NT2/D1 (cell line): ENCODE measurements around the gene DPP6.

ENCODE experiments used
- DNase-seq: peaks from one replicate; pipeline ENCODE4 v3.0.0-alpha.2; 2011; ENCODE audit warnings: low read depth, low spot score
- H3K27me3 ChIP-seq: 2 replicates; pipeline ENCODE4 v1.6.0; 2011; ENCODE audit warnings: mild to moderate bottlenecking; ENCODE audit not compliant: insufficient read length, insufficient read depth
- H3K36me3 ChIP-seq: 2 replicates; pipeline ENCODE4 v1.6.1; 2011; ENCODE audit warnings: mild to moderate bottlenecking, low read length, mixed read lengths; ENCODE audit not compliant: insufficient read depth, insufficient read length
- H3K4me1 ChIP-seq: 2 replicates; pipeline ENCODE4 v1.5.1; 2011; ENCODE audit not compliant: insufficient read depth, insufficient read length
- H3K4me3 ChIP-seq: 2 replicates; pipeline ENCODE4 v1.5.1; 2011; ENCODE audit warnings: low read depth; ENCODE audit not compliant: insufficient read length
- H3K9ac ChIP-seq: 2 replicates; pipeline ENCODE4 v1.6.0; 2011; ENCODE audit warnings: low read depth; ENCODE audit not compliant: insufficient read length
- H3K9me3 ChIP-seq: 2 replicates; pipeline ENCODE4 v1.5.1; 2011; ENCODE audit warnings: mild to moderate bottlenecking, low read length; ENCODE audit not compliant: insufficient read depth
- SUZ12 ChIP-seq: IDR thresholded peaks from 2 replicates; pipeline ENCODE4 v1.6.1; 2011; ENCODE audit not compliant: insufficient read length, insufficient read depth; ENCODE audit errors: extremely low read depth
- YY1 ChIP-seq: IDR thresholded peaks from 2 replicates; pipeline ENCODE4 v1.6.1; 2011; ENCODE audit not compliant: insufficient read length, insufficient read depth
- ZNF274 ChIP-seq: IDR thresholded peaks from 2 replicates; pipeline ENCODE4 v1.6.1; 2011; ENCODE audit warnings: mild to moderate bottlenecking, low read depth, low read length

The DPP6 gene

DNA sequence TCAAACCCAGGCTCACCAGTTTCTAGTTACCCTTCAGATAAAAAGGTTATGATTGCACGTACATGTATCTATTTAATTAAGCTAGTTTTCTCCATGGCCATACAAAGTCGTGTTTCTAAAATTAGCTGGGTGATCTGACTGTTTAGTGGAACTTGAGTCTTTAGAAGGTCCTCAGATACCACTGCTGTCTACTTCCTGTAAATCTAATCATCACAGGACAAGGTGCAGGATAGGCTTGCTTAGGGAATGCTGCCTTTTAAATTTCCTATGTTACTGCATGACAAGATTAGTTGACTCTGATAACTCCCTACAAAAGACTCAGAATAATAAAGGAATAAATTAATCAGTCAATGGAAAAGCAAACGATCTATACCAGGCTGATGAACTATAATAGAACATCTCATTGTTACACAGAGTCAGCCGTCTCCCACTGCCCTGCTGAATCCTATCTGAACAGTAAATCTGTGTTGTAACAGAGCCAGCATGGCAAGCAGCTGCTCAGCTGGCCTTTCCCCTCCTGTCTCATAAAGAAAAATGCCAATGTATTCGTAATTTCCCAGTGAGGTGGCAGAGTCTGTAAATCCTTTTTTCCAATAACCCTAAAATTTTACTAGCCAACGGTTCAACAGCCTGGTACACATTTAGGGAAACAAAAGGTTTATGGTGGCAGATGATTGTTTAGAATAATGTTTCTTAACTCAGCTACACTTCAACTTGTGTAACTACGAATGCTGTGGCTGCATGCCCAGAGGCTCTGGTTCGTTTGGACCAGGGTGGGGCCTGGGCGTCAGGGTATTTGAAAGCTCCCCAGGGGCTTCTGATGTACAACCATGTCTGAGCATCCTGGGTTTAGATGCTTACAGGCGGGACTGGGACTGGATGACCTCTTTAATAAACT lies 632.7 kb downstream of the DPP6 start:
- DNase-seq = no peak
- Histone ChIP-seq H3K4me1 (no peaks in the 10 kb centered on the region), H3K9me3 (no peaks in the 10 kb centered on the region)

DNA sequence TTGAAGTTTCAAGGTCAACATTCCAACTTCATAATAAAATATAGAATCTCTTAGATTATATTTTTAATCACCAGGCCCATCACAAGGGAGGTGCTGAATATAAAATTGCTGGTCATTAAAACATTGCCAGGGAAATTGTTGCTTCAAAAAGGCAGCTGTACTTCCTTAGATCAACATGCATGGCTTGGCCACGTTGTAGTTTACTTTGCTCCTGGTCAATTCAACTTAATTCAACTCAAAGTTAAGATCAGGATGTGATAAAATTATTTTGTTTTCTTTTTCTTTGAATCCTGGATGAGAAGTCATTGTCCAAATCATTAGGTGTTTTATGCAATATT lies 633.3 kb downstream of the DPP6 start:
- TF ChIP-seq YY1 (no peak), ZNF274 (no peak), SUZ12 (no peak)
- H3K4me1 ChIP-seq = no peaks in the 10 kb centered on the region

More for the DNA sequence above, 632.7 kb downstream of the DPP6 start:
- TF ChIP-seq ZNF274 = no peak
- no peak for TF ChIP-seq SUZ12
- no peak for TF ChIP-seq YY1
- no peaks in the 10 kb centered on the region for H3K27me3 ChIP-seq
- H3K9ac ChIP-seq = no peak overlapping the region
- H3K4me3 ChIP-seq = no peak overlapping the region
- no peaks in the 10 kb centered on the region for H3K36me3 ChIP-seq

DNA sequence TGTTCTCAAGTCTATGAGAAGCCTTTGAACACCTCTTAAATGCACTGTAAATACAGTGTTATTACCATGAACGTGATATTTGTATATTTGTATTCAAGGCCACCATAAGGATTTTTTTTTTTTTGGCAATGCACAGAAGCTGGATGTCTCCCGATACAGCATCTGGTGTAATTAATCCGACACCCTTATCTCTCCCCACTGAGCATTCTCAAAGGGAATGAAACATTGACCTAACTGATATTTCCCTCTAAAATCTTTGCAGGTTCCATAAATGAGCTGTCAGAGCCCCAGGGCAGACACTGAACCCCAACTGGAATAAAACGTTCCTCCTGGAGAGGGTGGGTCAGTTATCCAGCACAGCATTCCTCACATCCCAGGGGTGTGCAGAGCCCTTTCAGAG lies 634.1 kb downstream of the DPP6 start:
- Histone ChIP-seq H3K9ac (no peak overlapping the region), H3K36me3 (no peaks in the 10 kb centered on the region), H3K4me1 (no peaks in the 10 kb centered on the region), H3K9me3 (no peaks in the 10 kb centered on the region), H3K27me3 (no peaks in the 10 kb centered on the region), H3K4me3 (no peak overlapping the region)
- DNase-seq = no peak
- TF ChIP-seq SUZ12 = no peak
- no peak for TF ChIP-seq ZNF274
- TF ChIP-seq YY1 = no peak

More for the DNA sequence above, 633.3 kb downstream of the DPP6 start:
- no peak overlapping the region for H3K4me3 ChIP-seq
- no peak for DNase-seq
- no peaks in the 10 kb centered on the region for H3K27me3 ChIP-seq
- H3K9me3 ChIP-seq = no peaks in the 10 kb centered on the region
- H3K36me3 ChIP-seq = no peaks in the 10 kb centered on the region
- H3K9ac ChIP-seq = no peak overlapping the region

DNA sequence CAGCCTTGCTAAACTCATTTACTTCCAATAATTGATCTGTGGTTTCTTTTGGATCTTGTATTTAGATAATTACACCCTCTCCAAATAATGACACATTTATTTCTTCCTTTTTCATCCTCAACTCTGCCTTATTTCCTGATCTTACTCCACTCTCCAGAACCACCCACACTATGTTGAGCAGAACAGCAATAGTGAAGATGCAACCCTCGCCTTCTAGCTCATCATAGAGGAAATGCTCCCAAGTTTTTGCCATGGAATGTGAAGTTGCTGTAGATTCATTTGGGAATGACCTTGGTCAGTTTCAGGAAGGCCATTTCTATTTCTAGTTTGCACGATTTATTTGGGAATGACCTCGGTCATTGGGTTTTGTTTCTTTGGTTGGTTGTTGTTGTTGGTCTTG lies 636.8 kb downstream of the DPP6 start:
- no peaks in the 10 kb centered on the region for H3K36me3 ChIP-seq
- no peak for DNase-seq
- H3K27me3 ChIP-seq = no peaks in the 10 kb centered on the region
- no peak overlapping the region for H3K9ac ChIP-seq
- no peak overlapping the region for H3K4me3 ChIP-seq
- H3K9me3 ChIP-seq = no peaks in the 10 kb centered on the region
- TF ChIP-seq YY1 = no peak
- H3K4me1 ChIP-seq = no peaks in the 10 kb centered on the region

DNA sequence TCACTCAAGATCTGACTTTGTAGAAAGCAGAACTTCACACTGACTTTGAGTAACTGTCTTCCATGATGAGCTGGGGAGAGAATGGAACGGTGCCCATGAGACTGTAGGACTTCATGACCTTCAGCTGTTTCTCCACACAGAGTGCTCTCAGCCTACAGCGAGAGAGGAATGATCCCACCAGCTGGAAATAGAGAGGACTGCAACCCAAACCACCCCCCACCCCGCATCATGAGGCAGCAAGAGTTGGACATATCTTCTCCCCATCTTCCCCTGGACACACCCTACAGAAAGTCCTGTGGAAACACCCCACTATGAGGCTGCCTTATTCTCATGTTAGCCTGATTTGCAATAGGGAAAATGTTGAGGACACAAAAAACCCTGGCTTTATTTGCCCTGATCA lies 638.2 kb downstream of the DPP6 start:
- no peak overlapping the region for H3K4me3 ChIP-seq
- H3K4me1 ChIP-seq = no peaks in the 10 kb centered on the region
- TF ChIP-seq SUZ12 (no peak), YY1 (no peak), ZNF274 (no peak)
- no peaks in the 10 kb centered on the region for H3K36me3 ChIP-seq
- no peaks in the 10 kb centered on the region for H3K27me3 ChIP-seq
- no peak for DNase-seq
- no peak overlapping the region for H3K9ac ChIP-seq
- H3K9me3 ChIP-seq = no peaks in the 10 kb centered on the region

DNA sequence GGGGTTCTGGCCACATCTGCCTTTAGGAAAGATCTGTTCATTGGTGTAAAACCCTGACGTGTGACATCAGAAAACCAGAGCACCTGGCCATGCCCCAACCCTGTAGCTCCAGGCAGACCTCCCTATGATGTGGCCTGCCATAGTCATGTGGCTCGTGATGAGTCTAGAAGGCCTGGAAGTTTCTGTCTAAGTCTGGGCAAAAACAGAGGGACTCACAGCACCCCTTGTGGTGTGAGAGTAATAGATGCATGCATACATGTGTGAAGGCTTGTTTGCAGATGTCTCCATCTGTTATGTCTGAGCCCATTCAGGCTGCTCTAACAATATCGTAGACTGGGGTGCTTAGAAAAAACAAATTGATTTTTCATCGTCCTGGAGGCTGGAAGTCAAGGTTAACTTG lies 641.5 kb downstream of the DPP6 start:
- Histone ChIP-seq H3K36me3 (no peaks in the 10 kb centered on the region), H3K9me3 (no peaks in the 10 kb centered on the region; the same call in 1 of the 2 replicates), H3K4me3 (no peak overlapping the region), H3K4me1 (peaks cover 2% of the 10 kb centered on the region), H3K27me3 (no peaks in the 10 kb centered on the region), H3K9ac (no peak overlapping the region)
- TF ChIP-seq ZNF274 (no peak), YY1 (no peak), SUZ12 (no peak)
- no peak for DNase-seq

DNA sequence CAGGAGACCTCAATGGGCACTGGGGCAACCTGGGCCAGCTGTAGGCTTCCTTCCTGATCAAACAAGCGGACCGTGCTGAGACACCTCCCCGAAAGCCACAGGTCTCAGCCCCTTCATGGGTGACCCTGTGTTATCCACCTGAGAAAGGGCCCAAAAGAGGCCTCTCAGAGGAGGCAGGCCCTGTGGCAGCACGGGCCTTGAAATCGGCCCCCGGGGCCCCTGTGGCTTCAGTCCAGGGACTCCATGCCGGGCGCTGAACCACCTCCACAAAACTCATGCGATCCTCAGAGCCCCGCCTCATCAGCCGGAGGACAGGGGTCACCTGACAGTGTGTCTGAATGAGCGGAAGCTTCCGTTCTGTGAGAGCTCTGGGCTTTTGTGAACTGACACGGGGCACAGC lies 643.6 kb downstream of the DPP6 start:
- H3K9me3 ChIP-seq = no peaks in the 10 kb centered on the region; the same call in 1 of the 2 replicates
- no peaks in the 10 kb centered on the region for H3K27me3 ChIP-seq
- H3K4me1 ChIP-seq = peaks cover 2% of the 10 kb centered on the region
- no peaks in the 10 kb centered on the region for H3K36me3 ChIP-seq
- TF ChIP-seq SUZ12 (no peak), YY1 (no peak), ZNF274 (no peak)
- no peak for DNase-seq
- no peak overlapping the region for H3K9ac ChIP-seq
- no peak overlapping the region for H3K4me3 ChIP-seq
